Osteoblast (primary cell): ENCODE measurements around the gene NARF. TPM values are rescaled to one million over a fixed set of nuclear protein-coding genes. Genes with fewer than 3 reads are reported as not detected.
"Not testable (repeated sequence)": the region's sequence is repeated elsewhere in the genome, so short reads cannot be mapped to it uniquely, and the experiment has no call there.

Experiments used
- DNase-seq: peaks from one replicate; pipeline ENCODE4 v3.0.0; 2011; ENCODE audit warnings: low spot score, mixed read lengths; ENCODE audit not compliant: insufficient read length; ENCODE audit errors: missing footprints
- H2AFZ ChIP-seq: 2 replicates; pipeline ENCODE4 v1.6.0; 2011; ENCODE audit warnings: mild to moderate bottlenecking, low read length
- H3K27ac ChIP-seq: 2 replicates; pipeline ENCODE4 v1.5.1; 2011; ENCODE audit warnings: mild to moderate bottlenecking, low read depth, low read length, moderate library complexity
- H3K27me3 ChIP-seq: 2 replicates; pipeline ENCODE4 v1.6.0; 2012; ENCODE audit warnings: mild to moderate bottlenecking, control low read depth, inconsistent platforms, low read length, moderate library complexity; ENCODE audit not compliant: insufficient read depth
- H3K36me3 ChIP-seq: 2 replicates; pipeline ENCODE4 v1.5.1; 2011; ENCODE audit warnings: mild to moderate bottlenecking, low read length, control low read depth, moderate library complexity; ENCODE audit not compliant: insufficient read depth
- H3K4me1 ChIP-seq: 2 replicates; pipeline ENCODE4 v1.5.1; 2011; ENCODE audit warnings: mild to moderate bottlenecking, low read length, control low read depth, moderate library complexity; ENCODE audit not compliant: insufficient read depth
- H3K4me2 ChIP-seq: 2 replicates; pipeline ENCODE4 v1.6.0; 2011; ENCODE audit warnings: mild to moderate bottlenecking, low read length; ENCODE audit not compliant: insufficient read depth
- H3K4me3 ChIP-seq: fragments of 200-600 bp; sonication (generic); 3 replicates; pipeline ENCODE4 v1.5.1; 2012; ENCODE audit warnings: mild to moderate bottlenecking, low read length, inconsistent platforms; ENCODE audit not compliant: insufficient read depth
- H3K79me2 ChIP-seq: 2 replicates; pipeline ENCODE4 v1.6.0; 2012; ENCODE audit warnings: mild to moderate bottlenecking, low read length, control low read depth, inconsistent platforms; ENCODE audit not compliant: insufficient read depth
- H3K9me3 ChIP-seq: 2 replicates; pipeline ENCODE4 v1.5.1; 2011; ENCODE audit warnings: low read depth, low read length, control low read depth
- H4K20me1 ChIP-seq: 2 replicates; pipeline ENCODE4 v1.6.0; 2012; ENCODE audit warnings: mild to moderate bottlenecking, low read length, control low read depth; ENCODE audit not compliant: insufficient read depth
- CTCF ChIP-seq: IDR thresholded peaks from 2 replicates; pipeline ENCODE4 v1.5.1; 2011; ENCODE audit warnings: mild to moderate bottlenecking, low read depth, low read length, moderate library complexity; ENCODE audit errors: extremely low read depth
- total RNA-seq: library from RNA; depleted of rRNA; stranded (reverse); fragments of >200 nt; gene quantifications from 2 replicates; pipeline ENCODE4 v1.2.3, GENCODE V29; 2012

Gene NARF
- total RNA-seq, 1 donor: 34.4 TPM

- H3K36me3 ChIP-seq: peaks cover 3% of the 10 kb centered on the region
- H3K79me2 ChIP-seq: peaks cover 23% of the 10 kb centered on the region
- H3K4me1 ChIP-seq: peaks cover 7% of the 10 kb centered on the region
- H3K4me3 ChIP-seq: peak overlapping the region; percentile 93
- peak overlapping the region; percentile 76 for H3K27ac ChIP-seq
- peak overlapping the region; percentile 88 for H2AFZ ChIP-seq
- no peak for DNase-seq
- H3K4me2 ChIP-seq: peak overlapping the region; percentile 95
- peaks cover 17% of the 10 kb centered on the region for H4K20me1 ChIP-seq
- no peaks in the 10 kb centered on the region for H3K9me3 ChIP-seq
- no peak for TF ChIP-seq CTCF
- no peaks in the 10 kb centered on the region for H3K27me3 ChIP-seq
Observed at GRCh38 chr17:82449883-82450356, 8.6 kb upstream of the NARF start.

GRCh38 chr17:82450357-82451106 is 8.0 kb upstream of the NARF start, which contains the start of gene CYBC1:
CYBC1 (minus strand) TSS chr17:82450752; CDS start chr17:82449254, 1,498 bp downstream.
- H3K4me1 ChIP-seq: peaks cover 7% of the 10 kb centered on the region
- no peaks in the 10 kb centered on the region for H3K27me3 ChIP-seq
- H3K4me3 ChIP-seq: peak within 1 kb of the TSS; percentile 93
- no peaks in the 10 kb centered on the region for H3K9me3 ChIP-seq
- H4K20me1 ChIP-seq: peaks cover 12% of the 10 kb centered on the region
- H3K4me2 ChIP-seq: peak within 1 kb of the TSS; percentile 95
- TF ChIP-seq CTCF: no peak
- H3K27ac ChIP-seq: peak within 1 kb of the TSS; percentile 76
- peak within 1 kb of the TSS; percentile 88 for H2AFZ ChIP-seq
- peaks cover 23% of the 10 kb centered on the region for H3K79me2 ChIP-seq
- H3K36me3 ChIP-seq: peaks cover 3% of the 10 kb centered on the region
- peak; percentile 98 for DNase-seq

DNA sequence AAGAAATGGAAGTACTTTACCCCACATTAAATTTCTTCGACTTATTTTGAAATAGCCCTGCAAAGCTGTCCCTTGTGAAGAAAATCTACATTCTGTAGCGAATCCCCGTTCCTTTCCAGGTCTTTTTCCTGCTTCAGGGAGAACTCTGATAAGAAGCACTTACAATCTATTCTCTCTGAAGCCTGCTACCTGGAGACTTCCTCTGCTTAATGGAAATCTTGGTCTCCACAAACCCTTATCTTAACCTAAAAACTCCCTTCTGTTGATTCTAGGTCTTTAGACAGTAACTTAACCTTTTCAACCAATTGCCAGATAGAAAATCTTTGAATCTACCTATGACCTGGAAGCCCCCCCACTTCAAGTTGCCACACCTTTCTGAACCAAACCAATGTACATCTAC is 6.4 kb upstream of the NARF start:
- no peaks in the 10 kb centered on the region for H3K36me3 ChIP-seq
- H3K27ac ChIP-seq: no peak overlapping the region
- H4K20me1 ChIP-seq: no peaks in the 10 kb centered on the region
- no peaks in the 10 kb centered on the region for H3K27me3 ChIP-seq
- TF ChIP-seq CTCF: no peak
- no peak overlapping the region for H3K4me2 ChIP-seq
- no peak overlapping the region for H3K4me3 ChIP-seq
- H3K4me1 ChIP-seq: peaks cover 7% of the 10 kb centered on the region
- DNase-seq: no peak
- no peaks in the 10 kb centered on the region for H3K9me3 ChIP-seq
- peaks cover 23% of the 10 kb centered on the region for H3K79me2 ChIP-seq
- no peak overlapping the region for H2AFZ ChIP-seq

DNA sequence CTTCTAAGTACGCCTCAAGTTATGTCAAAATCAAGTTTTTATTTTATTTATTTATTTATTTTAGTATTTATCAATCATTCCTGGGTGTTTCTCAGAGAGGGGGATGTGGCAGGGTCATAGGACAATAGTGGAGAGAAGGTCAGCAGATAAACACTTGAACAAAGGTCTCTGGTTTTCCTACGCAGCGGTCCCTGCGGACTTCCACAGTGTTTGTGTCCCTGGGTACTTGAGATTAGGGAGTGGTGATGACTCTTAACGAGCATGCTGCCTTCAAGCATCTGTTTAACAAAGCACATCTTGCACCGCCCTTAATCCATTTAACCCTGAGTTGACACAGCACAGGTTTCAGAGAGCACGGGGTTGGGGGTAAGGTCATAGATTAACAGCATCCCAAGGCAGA is 5.4 kb upstream of the NARF start:
- H3K27me3 ChIP-seq, H3K4me2 ChIP-seq, DNase-seq, H3K27ac ChIP-seq, H4K20me1 ChIP-seq, H2AFZ ChIP-seq, H3K9me3 ChIP-seq, H3K36me3 ChIP-seq, H3K4me3 ChIP-seq: not testable (repeated sequence)
- peaks cover 19% of the 10 kb centered on the region for H3K79me2 ChIP-seq
- peaks cover 15% of the 10 kb centered on the region for H3K4me1 ChIP-seq

GRCh38 chr17:82453706-82454105 is 4.8 kb upstream of the NARF start:
- H3K4me3 ChIP-seq, H4K20me1 ChIP-seq, H3K36me3 ChIP-seq, H3K4me2 ChIP-seq, H2AFZ ChIP-seq, H3K27ac ChIP-seq, DNase-seq, H3K9me3 ChIP-seq, H3K27me3 ChIP-seq: not testable (repeated sequence)
- peaks cover 15% of the 10 kb centered on the region for H3K4me1 ChIP-seq
- H3K79me2 ChIP-seq: peaks cover 18% of the 10 kb centered on the region
